GM10847 (cell line): Measurements from ENCODE around the gene ABCA1.

Source experiments
- POLR2A ChIP-seq: IDR thresholded peaks from 2 replicates; pipeline ENCODE4 v1.6.1; 2011; ENCODE audit not compliant: insufficient read length; ENCODE audit errors: extremely low read depth

Gene ABCA1

GRCh38 chr9:104868303-104868686, 59.7 kb downstream of the ABCA1 start:
- TF ChIP-seq POLR2A = no peak

- TF ChIP-seq POLR2A = no peak
Observed at GRCh38 chr9:104866191-104866590, 61.8 kb downstream of the ABCA1 start.

- no peak for TF ChIP-seq POLR2A
Observed at GRCh38 chr9:104864675-104865104, 63.3 kb downstream of the ABCA1 start.

GRCh38 chr9:104863180-104863883, 64.6 kb downstream of the ABCA1 start:
- no peak for TF ChIP-seq POLR2A

GRCh38 chr9:104861397-104861796, 66.6 kb downstream of the ABCA1 start:
- no peak for TF ChIP-seq POLR2A

GRCh38 chr9:104860263-104860662, 67.7 kb downstream of the ABCA1 start:
- TF ChIP-seq POLR2A = no peak

GRCh38 chr9:104858846-104859245, 69.1 kb downstream of the ABCA1 start:
- no peak for TF ChIP-seq POLR2A

GRCh38 chr9:104858271-104858670, 69.7 kb downstream of the ABCA1 start:
- TF ChIP-seq POLR2A = no peak

GRCh38 chr9:104856413-104856941, 71.5 kb downstream of the ABCA1 start:
- no peak for TF ChIP-seq POLR2A

GRCh38 chr9:104855807-104856206, 72.1 kb downstream of the ABCA1 start:
- no peak for TF ChIP-seq POLR2A

- TF ChIP-seq POLR2A = no peak
Observed at GRCh38 chr9:104854613-104855012, 73.3 kb downstream of the ABCA1 start.

GRCh38 chr9:104853683-104854082, 74.3 kb downstream of the ABCA1 start:
- no peak for TF ChIP-seq POLR2A

- no peak for TF ChIP-seq POLR2A
Observed at GRCh38 chr9:104853159-104853558, 74.8 kb downstream of the ABCA1 start.

GRCh38 chr9:104851546-104851920, 76.4 kb downstream of the ABCA1 start:
- no peak for TF ChIP-seq POLR2A

GRCh38 chr9:104850786-104851545, 77.0 kb downstream of the ABCA1 start:
- no peak for TF ChIP-seq POLR2A

- TF ChIP-seq POLR2A = no peak
Observed at GRCh38 chr9:104849023-104849422, 78.9 kb downstream of the ABCA1 start.
